Neural cell (in vitro differentiated cells): Measurements from ENCODE around the gene FNBP1L.

ENCODE experiments used
- MXI1 ChIP-seq: fragments of 450-650 bp; conservative IDR thresholded peaks from 2 replicates; pipeline ENCODE4 v1.6.1; 2014; ENCODE audit warnings: antibody characterized with exemption, mild to moderate bottlenecking; ENCODE audit not compliant: poor library complexity, severe bottlenecking
- POLR2AphosphoS5 ChIP-seq: IDR thresholded peaks from 2 replicates; pipeline ENCODE4 v1.6.1; 2012
- TF ChIP-seq, protein P1 (sequence below): fragments of 450-650 bp; IDR thresholded peaks from 2 replicates; pipeline ENCODE4 v1.5.1; 2014; ENCODE audit warnings: antibody characterized with exemption, mild to moderate bottlenecking, moderate library complexity; ENCODE audit not compliant: poor library complexity, severe bottlenecking

- TF ChIP-seq, protein P1, sequence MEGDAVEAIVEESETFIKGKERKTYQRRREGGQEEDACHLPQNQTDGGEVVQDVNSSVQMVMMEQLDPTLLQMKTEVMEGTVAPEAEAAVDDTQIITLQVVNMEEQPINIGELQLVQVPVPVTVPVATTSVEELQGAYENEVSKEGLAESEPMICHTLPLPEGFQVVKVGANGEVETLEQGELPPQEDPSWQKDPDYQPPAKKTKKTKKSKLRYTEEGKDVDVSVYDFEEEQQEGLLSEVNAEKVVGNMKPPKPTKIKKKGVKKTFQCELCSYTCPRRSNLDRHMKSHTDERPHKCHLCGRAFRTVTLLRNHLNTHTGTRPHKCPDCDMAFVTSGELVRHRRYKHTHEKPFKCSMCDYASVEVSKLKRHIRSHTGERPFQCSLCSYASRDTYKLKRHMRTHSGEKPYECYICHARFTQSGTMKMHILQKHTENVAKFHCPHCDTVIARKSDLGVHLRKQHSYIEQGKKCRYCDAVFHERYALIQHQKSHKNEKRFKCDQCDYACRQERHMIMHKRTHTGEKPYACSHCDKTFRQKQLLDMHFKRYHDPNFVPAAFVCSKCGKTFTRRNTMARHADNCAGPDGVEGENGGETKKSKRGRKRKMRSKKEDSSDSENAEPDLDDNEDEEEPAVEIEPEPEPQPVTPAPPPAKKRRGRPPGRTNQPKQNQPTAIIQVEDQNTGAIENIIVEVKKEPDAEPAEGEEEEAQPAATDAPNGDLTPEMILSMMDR = no peak
- TF ChIP-seq POLR2AphosphoS5 = no peak
- TF ChIP-seq MXI1 = no peak
These were observed 155.7 kb downstream of the FNBP1L start for GRCh38 chr1:93603601-93604000.
